Sciatic nerve (tissue), 2 donors: Measurements from ENCODE around the gene EVX2. TPM values are rescaled to one million over a fixed set of nuclear protein-coding genes. Genes with fewer than 3 reads are reported as not detected.
A peak's percentile ranks its signal among the peaks of the same experiment; 100 is the strongest.

Source experiments
- ATAC-seq: fragments of 200-7000 bp; cut with Tn5 transposase; one replicate; pipeline ENCODE4 v1.9.1; 2020; ENCODE audit warnings: mild to moderate bottlenecking, moderate library complexity
- DNase-seq: peaks from one replicate; pipeline ENCODE4 v3.0.0-alpha.2; 2020; ENCODE audit warnings: low spot score
- intact Hi-C: fragments of 100-400 bp; cut with DNase I; formaldehyde crosslinking; loops from one replicate; pipeline ENCODE4 v1.14.2; 2022
- total RNA-seq: library from RNA; stranded (reverse); fragmentation: NEBNext Ultra II Directional; extraction: Animal tissue kit (Norgen Biotek cat#: 25700); gene quantifications from one replicate; pipeline ENCODE4 v1.2.1, GENCODE V29; 2021
- donor health status: DM: no; HTN: no; CAD: no.
- donor health status: DM: no; HTN: no; CAD: no.

Gene EVX2
- total RNA-seq, 1 donor from 2014 or later, result not detected

DNA sequence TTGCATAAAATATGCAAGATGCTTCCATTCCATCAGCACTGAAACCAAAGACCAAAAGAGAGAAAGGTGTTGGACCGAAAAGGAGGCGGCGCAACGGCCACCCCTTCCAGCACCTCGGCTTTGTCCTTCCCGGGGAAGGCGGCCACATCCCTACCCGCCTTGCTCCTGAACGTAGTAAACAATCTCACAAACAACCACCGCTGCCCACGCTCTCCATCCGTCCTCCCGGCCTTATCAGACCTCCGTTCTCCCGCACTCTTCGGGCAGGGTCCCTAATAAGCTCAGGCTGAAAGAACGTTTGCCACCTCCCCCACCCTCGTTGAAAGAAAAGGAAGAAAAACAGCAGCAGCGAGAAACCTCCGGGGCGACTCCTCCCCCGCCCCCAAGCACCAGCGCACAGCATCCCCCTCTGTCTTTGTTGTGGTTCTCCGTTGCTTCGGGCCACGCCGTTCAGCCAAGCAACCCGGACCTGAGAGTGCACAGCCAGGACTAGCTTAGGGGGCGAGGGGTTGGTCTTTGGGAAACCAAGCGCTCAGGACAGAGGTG lies 4.4 kb downstream of the EVX2 start:
- ATAC-seq, result no peak
- no peak for DNase-seq
- intact Hi-C loops, result no loop called here

DNA sequence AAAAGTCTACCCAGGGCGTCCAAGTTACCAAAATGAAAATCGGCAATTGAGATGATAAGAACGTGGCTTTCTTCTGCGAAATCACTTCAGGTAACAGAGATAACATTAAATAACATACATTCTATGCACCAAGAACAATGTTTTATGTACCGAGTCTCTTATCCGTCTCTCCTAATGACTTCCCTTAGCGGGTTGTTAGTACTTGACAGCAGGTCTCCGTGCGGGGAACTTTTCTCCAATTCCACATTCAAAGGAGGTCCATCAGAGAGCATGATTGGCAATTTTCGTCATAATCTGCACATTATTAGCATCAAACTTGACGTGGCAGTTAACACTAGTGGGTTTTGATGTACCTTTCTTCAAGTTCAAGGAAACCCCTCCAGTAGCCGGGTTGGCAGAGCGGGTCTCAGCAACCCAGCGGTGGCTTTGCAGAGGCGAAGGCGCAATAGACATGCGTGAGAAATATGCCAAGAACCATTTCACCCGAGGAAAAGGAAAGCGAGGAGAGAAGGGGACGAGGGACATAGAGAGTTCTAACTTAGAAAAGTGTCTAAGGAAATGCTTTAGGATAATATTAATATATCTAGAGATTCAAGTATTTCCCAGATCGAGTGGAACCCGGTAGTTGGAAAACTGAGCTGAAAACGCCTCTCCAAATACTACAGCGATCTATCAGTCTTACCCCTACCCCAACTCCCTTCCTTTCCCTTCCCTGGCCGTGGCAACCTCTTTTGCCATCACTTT lies 5.0 kb downstream of the EVX2 start:
- no peak for ATAC-seq
- DNase-seq, result no peak
- intact Hi-C loops, result no loop called here

DNA sequence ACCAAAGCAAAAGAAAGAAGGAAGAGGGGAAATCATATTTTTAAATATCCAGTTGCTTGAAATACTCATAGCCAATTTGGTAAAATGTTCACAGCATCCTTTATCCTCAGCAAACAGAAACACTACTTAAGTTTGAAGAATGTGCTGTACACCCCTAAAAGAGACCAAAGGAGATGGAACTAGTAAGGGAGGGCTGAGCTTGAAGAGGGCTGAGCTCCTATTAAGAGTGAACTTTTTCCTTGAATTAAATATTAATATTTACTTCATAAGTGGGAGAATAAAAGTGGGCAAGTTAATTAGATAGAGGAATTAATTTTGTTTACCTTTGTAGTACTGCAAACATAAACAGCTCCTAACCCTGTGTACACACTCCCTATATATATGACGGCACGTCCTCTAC lies 7.0 kb downstream of the EVX2 start:
- no peak for ATAC-seq
- intact Hi-C loops, result no loop called here
- DNase-seq, result no peak

DNA sequence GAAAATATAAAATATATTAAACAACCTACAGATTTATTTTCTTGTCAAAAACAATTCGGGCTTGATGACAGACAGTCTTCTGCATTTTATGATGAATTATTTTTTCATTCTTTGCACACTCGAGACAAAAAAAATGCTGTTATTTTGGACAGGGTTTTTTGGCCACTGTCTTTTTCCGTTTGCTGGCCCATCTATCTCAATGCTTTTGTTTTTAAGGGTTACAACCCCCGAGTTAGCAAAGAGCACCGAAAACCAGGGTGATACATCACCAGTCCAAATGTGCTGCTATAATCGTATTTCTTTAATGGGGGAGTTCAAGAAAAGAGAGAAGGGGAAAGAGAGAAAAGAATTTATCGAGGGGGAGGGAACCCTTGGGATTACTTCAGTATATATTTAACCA lies 7.7 kb downstream of the EVX2 start:
- intact Hi-C loops, result no loop called here
- DNase-seq (no peak), ATAC-seq (no peak)

DNA sequence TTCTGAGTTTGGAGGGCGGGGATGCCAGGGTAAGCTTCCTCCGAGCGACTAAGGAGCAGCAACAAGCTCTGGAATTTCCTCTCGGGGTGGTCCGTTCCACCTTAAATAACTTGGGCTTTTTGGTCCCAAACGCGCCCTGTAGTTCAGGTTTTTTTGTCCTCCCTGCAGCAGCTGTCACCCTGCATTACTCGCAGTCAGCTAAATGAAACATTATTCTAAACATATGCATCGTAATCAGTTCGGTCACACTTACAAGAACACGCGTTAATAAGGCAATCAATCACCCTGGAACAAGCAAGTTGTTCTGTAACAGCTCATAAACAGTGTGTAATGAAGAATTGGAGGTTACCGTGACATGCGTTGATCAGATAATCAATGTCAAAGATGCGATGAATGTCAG lies 8.3 kb downstream of the EVX2 start:
- ATAC-seq, result no peak
- DNase-seq, result no peak
- intact Hi-C loops, result no loop called here

DNA sequence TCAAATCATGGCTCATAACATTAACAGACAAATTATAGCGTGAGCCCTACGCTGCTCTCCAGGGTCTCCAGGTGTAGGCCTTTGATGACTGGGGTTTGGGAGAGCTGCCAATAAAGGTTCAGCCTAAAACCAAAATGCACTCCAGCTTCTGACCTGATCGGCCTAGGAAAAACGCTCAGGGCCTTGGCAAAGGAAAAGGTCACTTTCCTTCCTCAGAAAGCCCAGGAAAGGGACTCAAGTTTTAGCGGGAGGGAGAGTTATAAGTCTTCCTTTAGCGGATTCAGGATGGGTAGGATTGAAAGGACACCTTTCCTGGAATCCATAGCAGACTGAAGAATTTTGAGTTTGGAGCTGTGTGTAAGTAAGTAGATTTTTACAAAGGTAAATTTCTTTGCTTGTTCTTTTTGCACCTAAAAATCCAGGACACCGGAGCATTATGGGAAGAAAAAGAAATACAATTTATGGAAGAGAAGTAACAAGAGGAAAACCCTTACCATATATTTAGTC lies 8.8 kb downstream of the EVX2 start:
- DNase-seq, result no peak
- no peak for ATAC-seq
- intact Hi-C loops, result no loop called here

DNA sequence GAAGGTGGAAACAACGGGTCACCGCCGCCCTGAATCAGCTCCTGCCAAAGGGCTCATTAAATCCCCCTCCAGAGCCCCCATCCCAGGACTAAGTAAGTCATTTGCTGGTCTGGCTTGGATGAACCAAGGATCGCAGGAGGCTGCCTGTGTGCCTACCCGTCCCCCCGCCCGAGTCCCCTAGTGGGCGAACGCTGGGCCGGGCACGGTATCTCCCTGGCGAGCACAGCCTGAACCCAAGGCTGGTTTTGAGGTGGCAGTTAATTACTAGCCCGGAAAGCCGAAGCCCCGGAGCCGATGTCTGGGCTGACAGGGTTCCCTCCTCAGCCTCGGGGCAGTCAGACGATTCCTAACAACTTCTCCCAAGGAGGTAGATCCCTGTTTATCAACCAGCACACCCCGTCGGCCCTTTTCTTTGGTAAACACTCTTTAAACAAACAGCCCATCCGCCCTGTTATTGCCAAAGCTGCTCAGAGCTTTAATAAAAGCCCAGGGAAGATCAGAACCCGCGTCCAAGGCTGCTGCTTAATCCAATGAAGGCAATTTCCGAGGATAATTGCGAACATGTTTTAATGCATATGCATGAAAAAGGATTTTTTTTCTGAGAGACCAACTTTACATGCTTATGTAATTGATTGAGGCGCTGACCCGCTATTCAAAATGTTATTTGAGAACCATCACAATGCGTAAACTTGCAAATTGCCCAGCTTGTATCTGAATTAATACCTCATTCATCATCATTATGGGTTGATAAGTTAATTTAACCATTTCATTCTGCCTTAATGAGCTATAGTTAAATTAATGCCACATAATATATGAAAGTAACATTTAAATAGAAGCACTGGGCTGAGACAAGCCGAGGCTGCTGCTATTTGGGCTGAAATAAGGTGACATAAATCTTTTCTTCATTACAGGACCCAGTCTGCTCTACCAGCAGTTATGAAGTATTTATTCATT lies 10.5 kb downstream of the EVX2 start:
- ATAC-seq (no peak), DNase-seq (no peak)
- intact Hi-C loops, result no loop called here

DNA sequence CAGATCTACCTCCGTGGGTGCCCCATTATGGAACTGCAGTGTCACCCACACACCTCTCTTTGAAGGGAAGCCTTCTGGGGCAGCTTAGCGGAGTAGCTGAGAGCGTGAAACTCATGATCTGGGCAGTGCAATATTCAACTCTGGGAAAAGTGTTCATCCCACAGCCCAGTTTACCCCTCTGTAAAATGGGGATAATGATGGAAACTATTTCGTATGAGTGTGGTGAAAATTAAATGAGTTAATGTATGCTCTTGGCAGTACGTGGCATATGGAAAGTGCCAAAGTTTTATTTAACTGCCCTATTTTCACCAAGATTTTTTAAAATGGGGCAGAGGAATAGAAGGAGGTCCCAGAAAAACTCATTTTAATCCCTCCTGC lies 11.5 kb downstream of the EVX2 start:
- intact Hi-C loops, result no loop called here
- ATAC-seq, result no peak
- DNase-seq, result no peak

DNA sequence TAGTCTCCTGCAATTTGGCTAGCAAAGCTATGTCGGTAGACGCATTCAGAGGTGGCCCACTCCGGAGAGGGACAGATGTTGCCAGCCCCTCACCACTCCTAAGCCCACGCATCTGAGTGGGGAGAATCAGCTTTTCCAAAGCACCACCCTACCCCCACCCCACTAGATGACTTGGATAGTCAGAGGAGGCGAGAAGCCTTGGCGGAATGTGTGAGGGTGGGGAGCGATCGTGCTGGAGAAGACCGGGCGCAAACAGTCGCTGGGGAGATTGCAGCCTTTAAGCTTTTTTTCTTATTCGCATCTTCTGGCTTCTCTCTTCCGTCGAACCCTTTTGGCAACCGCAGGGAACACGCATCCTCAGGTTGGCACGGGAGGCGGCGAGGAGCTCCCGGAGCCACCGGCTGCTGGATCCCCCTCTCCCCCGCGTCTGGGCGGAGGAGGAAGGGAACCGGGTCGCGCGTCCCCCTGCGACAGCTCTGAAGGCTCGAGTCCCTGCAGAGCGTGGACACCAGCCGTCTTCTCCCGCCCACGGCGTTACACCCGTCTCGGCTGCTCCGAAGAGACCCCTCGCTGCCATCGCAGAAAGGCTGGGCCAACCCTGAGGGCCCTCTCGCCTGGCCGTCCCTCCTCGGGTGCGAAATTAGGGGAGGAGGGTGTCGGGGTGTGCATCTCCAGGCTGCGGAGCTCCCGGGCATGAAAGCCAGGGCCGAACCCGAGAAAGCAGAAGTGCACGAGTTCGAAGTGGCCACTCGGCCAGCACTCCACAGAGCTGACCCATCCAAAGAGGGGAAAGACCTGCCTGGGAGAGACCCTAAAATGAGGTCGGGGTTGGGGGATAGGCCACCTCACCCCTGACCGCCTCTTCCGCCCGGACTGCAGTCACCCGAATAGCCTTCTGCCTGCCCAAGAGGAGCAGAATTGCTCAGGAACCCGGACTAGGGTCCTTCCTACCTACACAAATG lies 12.2 kb downstream of the EVX2 start:
- ATAC-seq, result peak; percentile 34
- no peak for DNase-seq
- intact Hi-C loops, result no loop called here

DNA sequence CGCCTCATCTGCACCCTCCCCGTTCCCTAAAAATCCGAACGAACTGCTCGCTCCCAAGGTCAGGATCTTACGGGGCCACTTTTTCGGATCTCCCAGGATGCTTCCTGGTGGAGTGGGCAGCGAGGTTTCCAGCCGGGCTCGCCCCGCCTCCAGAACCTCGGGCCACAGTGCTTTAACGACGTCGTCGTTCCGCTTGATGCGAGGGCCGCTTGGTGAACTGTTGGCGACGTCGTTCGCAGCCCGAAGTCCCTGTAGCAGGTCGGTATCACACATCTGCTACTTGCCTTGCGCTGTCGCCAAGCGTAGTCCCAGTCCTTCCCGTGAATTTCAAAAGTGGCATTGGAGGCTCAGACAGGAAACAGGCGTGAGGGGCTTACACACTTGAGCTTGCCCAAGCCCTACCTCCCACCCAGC lies 15.3 kb downstream of the EVX2 start:
- ATAC-seq (no peak), DNase-seq (no peak)
- intact Hi-C loops, result no loop called here

DNA sequence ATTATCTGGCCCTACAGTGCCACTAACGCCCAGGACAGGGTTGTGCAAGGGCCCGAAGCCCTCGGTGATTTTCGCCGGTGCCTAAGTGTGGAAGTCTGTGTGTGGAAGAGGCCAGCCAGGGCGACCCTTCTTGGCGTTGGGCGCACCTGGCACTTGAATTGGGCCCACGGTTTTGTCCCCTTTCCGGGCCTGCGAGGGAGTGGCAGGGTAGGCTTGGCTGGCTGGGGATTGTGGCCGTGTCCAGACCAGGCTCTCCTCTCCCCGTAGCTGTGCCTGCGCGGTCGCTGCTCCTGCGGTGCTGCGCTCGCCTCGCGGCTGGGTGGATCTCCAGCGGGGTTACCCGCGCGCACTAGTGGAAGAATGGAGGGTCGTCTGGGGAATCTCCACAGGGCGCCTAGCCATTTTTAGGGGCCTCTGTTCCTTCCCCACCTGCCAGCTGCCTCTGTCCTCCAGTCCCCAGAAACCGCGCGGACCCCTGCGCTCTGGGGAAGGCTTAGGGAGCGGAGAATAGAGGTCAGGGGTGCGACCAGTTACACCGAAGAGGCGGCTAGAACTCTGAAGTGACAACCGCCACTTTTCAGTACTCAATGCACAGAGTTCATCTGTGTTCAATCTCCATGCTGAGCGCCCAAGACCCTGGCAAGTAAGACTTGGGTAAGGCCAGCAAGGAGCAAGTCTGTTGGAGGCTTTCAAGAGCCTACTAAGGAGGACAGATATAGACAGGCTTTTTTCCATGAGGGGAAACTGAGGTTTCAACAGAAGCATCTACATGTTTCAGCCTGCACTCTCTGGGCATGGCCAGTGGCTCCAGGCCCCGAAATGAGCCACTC lies 16.0 kb downstream of the EVX2 start:
- peak; percentile 43 for ATAC-seq
- intact Hi-C loops, result no loop called here
- DNase-seq, result no peak

DNA sequence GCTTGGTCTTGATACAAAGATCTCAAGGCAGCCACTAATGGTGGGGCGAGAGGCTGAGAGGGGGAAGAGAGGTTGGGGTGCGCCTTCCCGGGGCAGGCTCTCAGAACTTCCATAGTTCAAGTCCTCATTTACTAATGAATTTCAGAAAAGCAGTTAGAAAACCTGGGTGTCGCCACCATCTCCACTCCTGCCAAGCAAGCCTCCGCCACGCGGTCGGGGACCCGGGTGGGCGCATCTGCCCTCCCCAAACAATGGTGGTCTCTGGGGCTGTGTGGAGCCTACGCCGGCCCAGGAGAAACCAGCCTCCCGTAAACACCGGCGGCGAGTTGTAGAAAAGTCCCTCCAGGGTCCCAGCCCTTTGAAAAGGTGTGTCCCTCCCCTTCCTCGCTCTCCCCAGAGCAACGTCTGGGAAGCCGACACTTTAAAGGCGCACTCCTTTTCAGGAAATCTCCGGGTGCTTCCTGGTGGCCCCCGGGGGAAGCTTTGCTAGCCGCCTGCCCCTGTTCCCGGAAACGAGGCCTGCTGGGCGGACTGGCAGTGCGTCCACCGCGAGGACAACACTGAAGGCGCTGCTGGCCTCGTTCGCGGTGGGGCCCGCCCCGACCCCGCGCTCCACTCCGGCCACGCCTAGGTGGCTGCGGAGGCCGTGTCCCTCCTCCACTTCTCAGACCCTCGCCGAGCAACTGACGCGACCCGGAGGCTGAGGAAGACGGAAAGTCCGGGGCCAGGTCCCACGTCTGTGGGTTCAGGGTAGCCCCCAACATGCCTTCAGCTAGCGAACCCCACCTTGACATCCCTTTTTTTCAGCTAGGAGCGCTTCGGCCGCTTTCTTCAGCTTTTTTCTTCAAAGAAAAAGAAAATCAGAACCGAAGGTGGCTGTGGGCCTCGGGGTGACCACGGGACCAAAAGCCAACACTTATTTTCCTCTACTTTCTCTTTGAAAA lies 16.8 kb downstream of the EVX2 start:
- ATAC-seq (no peak), DNase-seq (no peak)
- intact Hi-C loops, result no loop called here

DNA sequence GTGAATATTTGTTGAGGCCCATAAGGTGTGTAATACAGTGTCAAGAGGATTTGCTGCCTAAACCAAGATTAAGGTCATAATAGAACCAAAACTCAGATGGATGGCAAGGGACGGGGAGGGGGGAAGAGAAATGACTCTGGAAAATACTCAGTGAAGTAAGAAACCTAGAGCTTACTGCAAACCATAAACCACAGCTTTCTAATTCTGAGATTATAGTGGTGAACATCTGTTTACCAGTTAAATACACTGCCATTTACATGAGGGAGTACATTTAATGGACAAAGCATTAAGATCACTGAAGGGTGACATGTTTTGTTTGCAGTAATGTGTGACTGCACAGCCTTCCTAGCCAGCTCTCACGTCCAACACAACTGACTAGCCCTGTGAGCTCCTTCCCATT lies 19.8 kb downstream of the EVX2 start:
- intact Hi-C loops, result no loop called here
- DNase-seq, result no peak
- no peak for ATAC-seq

DNA sequence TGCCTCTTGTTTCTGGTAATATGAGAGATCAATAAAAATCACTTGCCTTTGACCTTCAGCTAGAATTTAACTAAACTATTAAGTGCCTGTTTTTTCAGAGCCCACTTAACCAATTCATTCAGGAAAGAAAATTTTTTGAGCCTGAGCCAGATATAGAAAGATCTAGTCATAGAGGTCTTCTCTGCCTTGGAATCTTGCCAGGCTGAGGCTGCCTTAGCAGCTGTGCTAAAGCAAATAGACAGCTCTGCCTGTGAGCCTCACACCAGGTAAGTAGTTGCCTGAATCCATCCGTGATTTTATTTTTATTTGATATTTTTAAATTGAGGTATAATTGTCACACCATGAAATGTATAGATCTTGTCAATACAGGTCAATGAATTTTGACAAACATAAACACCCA lies 27.4 kb downstream of the EVX2 start:
- intact Hi-C loops, result no loop called here
- DNase-seq (no peak), ATAC-seq (no peak)

DNA sequence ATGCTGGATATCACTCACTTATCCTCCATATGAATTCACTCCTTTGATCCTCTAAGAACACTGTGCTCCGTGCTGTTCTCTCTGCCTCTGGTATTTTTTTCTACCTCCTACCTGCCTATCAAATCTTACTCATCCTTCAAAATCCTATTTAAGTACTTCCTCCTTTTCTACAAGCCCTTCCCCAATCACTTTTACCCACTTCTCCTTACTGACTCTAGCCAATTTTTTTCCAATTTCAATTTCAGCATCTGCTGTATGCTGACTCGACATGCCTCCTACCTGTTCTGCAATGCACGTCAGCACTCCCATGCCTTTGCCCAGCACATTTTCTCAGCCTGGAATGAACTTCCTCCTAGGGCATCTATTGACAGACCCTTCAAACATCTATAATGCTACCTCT lies 44.4 kb downstream of the EVX2 start:
- intact Hi-C loops, result no loop called here
- no peak for DNase-seq
- no peak for ATAC-seq

DNA sequence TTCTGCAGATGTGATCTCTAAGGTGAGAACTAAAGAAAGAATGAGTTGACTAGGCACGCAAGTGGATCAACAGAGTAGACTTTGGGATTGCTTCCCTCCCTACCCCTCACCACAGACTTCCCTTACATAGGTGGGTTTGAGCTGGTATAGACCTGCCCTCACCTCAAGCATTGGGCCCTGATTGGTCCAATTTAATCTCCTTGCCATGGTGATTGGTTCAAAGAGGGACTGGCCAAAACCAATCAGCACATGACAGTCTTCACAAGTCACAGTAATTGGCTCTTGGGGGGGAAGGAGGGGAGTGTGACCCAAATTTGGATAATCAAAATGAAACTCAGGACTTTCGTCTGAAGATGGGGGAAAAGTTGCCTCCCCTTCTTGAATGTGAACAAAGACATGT lies 45.1 kb downstream of the EVX2 start:
- no peak for ATAC-seq
- intact Hi-C loops, result no loop called here
- no peak for DNase-seq
